ENCODE data around the gene USPL1.

GRCh38 chr13:30615866-30616541 lies 1.7 kb upstream of the USPL1 start:
- TF ChIP-seq CTCF (IDR thresholded peaks at IDR 0.05): no peak
- TF ChIP-seq EZH2phosphoT487 (IDR thresholded peaks at IDR 0.05): no peak
